Choroid plexus epithelial cell (primary cell): Measurements from ENCODE around the gene MTHFD1L.
A peak's percentile ranks its signal among the peaks of the same experiment; 100 is the strongest.

Source experiments
- DNase-seq: peaks from one replicate; pipeline ENCODE4 v3.0.0-alpha.2; 2010; ENCODE audit warnings: low read depth
- H3K4me3 ChIP-seq: 2 replicates; pipeline ENCODE4 v1.5.1; 2011; ENCODE audit warnings: low read depth, mild to moderate bottlenecking, control low read depth, low read length, moderate library complexity
- TF ChIP-seq, protein P1 (sequence below): conservative IDR thresholded peaks from 2 replicates; pipeline ENCODE4 v1.5.1; 2011; ENCODE audit warnings: low read depth, mild to moderate bottlenecking, control low read depth, inconsistent platforms, low read length, moderate library complexity

MTHFD1L gene

GRCh38 chr6:151143337-151143736 lies 277.8 kb downstream of the MTHFD1L start:
- TF ChIP-seq, protein P1, sequence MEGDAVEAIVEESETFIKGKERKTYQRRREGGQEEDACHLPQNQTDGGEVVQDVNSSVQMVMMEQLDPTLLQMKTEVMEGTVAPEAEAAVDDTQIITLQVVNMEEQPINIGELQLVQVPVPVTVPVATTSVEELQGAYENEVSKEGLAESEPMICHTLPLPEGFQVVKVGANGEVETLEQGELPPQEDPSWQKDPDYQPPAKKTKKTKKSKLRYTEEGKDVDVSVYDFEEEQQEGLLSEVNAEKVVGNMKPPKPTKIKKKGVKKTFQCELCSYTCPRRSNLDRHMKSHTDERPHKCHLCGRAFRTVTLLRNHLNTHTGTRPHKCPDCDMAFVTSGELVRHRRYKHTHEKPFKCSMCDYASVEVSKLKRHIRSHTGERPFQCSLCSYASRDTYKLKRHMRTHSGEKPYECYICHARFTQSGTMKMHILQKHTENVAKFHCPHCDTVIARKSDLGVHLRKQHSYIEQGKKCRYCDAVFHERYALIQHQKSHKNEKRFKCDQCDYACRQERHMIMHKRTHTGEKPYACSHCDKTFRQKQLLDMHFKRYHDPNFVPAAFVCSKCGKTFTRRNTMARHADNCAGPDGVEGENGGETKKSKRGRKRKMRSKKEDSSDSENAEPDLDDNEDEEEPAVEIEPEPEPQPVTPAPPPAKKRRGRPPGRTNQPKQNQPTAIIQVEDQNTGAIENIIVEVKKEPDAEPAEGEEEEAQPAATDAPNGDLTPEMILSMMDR, result no peak
- no peak for DNase-seq
- H3K4me3 ChIP-seq, result no peak overlapping the region

DNA sequence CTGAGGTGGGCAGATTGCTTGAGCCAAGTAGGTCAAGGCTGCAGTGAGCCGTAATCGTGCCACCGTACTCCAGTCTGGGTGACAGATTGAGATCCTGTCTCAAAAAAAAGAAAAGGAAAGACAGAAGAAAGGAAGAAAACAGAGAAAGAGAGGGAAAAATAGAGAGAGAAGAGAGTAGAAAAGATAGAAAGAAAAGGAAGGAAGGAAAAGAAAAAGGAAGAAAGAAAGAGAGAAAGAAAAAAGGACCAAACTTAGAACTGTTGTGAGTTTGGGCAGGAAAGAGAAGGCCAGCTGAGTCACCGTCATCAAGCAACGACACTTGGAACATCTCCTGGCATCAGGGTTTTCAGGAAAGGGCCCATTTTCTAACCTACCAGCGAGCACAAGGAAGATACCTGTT lies 278.3 kb downstream of the MTHFD1L start:
- H3K4me3 ChIP-seq, result no peak overlapping the region
- TF ChIP-seq, protein P1, result no peak
- DNase-seq, result no peak

- DNase-seq, result peak; percentile 7
- TF ChIP-seq, protein P1, result no peak
- no peak overlapping the region for H3K4me3 ChIP-seq
These were observed 281.8 kb downstream of the MTHFD1L start for GRCh38 chr6:151147118-151147832.

DNA sequence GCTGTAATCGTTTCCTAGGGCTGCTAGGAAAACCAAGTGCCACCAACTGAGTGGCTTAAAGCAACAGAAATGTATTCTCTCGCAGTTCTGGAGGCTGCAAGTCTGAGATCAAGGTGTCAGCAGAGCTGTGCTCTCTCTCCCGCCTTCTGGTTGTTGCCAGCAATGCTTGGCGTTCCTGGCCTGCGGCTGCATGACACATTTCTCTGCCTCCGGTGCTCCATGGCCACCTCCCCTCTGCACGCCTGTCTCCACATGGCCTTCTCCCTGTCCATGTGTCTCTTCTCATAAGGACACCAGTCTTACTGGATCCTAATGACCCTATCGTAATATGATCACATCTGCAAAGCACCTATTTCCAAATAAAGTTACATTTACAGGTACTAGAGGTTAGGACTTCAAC lies 282.6 kb downstream of the MTHFD1L start:
- H3K4me3 ChIP-seq, result no peak overlapping the region
- DNase-seq, result no peak
- TF ChIP-seq, protein P1, result no peak

- DNase-seq, result no peak
- no peak overlapping the region for H3K4me3 ChIP-seq
- TF ChIP-seq, protein P1, result no peak
These were observed 284.3 kb downstream of the MTHFD1L start for GRCh38 chr6:151149793-151150192.
